ENCODE measurements around the gene DDX42.

DNA sequence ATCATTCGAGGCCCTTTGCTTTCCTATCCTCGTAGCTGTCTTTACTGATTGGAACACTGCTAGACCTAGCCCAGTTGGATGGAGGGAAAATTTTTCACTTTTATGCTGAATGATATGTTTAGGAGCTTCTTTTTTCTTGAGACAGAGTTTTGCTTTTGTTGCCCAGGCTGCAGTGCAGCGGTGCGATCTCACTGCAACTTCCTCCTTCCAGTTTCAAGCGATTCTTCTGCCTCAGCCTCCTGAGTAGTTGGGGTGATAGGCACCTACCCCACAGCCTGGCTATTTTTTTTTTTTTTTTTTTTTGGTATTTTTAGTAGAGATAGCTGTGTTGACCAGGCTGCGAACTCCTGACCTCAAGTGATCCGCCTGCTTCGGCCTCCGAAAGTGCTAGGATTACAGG lies 36.0 kb downstream of the DDX42 start:
- TF ChIP-seq POLR2A (IDR thresholded peaks at IDR 0.05) (no peak), POLR2AphosphoS5 (IDR thresholded peaks at IDR 0.05) (no peak)
- TF ChIP-seq, protein P1, sequence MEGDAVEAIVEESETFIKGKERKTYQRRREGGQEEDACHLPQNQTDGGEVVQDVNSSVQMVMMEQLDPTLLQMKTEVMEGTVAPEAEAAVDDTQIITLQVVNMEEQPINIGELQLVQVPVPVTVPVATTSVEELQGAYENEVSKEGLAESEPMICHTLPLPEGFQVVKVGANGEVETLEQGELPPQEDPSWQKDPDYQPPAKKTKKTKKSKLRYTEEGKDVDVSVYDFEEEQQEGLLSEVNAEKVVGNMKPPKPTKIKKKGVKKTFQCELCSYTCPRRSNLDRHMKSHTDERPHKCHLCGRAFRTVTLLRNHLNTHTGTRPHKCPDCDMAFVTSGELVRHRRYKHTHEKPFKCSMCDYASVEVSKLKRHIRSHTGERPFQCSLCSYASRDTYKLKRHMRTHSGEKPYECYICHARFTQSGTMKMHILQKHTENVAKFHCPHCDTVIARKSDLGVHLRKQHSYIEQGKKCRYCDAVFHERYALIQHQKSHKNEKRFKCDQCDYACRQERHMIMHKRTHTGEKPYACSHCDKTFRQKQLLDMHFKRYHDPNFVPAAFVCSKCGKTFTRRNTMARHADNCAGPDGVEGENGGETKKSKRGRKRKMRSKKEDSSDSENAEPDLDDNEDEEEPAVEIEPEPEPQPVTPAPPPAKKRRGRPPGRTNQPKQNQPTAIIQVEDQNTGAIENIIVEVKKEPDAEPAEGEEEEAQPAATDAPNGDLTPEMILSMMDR (IDR thresholded peaks at IDR 0.05), result no peak
